Measurements from ENCODE around the gene SLC3A2. TPM values are rescaled to one million over a fixed set of nuclear protein-coding genes. Genes with fewer than 3 reads are reported as not detected.

The SLC3A2 gene
- total and polyA plus RNA-seq, 2 donors (not counting 1 experiment from before 2014, with no cell fraction given), result 91.2 to 441 TPM

- Histone ChIP-seq H2AFZ (ENCODE audit: low read length) (no peak overlapping the region), H3K4me2 (ENCODE audit: extremely low read depth, insufficient read depth, low read length) (no peak overlapping the region), H3K27me3 (ENCODE audit: control insufficient read depth, insufficient read depth, low read length) (no peaks in the 10 kb centered on the region), H3K4me3 (replicated peaks in 1 of 4; ENCODE audit: control extremely low read depth in 1 of 4, insufficient read depth in 1 of 4, low read depth in 3 of 4, low read length in 4 of 4) (no peak overlapping the region), H4K20me1 (ENCODE audit: control insufficient read depth, extremely low read depth, insufficient read depth, low read length) (no peaks in the 10 kb centered on the region), H3K9me3 (ENCODE audit: control insufficient read depth, insufficient read depth, low read depth, low read length) (no peaks in the 10 kb centered on the region), H3K9ac (ENCODE audit: insufficient read depth, low read length) (no peak overlapping the region), H3K27ac (ENCODE audit: insufficient read depth, low read length) (no peak overlapping the region), H3K4me1 (ENCODE audit: control insufficient read depth, extremely low read depth, insufficient read depth, low read length) (no peaks in the 10 kb centered on the region), H3K36me3 (ENCODE audit: control insufficient read depth, insufficient read depth, low read length) (no peaks in the 10 kb centered on the region), H3K79me2 (ENCODE audit: control insufficient read depth, insufficient read depth, low read length) (no peaks in the 10 kb centered on the region)
- no peak for TF ChIP-seq CTCF (conservative IDR thresholded peaks at IDR 0.05 in 1 of 2, IDR thresholded peaks at IDR 0.05 in 1 of 2; ENCODE audit: low read depth in 1 of 2, low read length in 2 of 2)
- TF ChIP-seq EZH2 (IDR thresholded peaks at IDR 0.05; ENCODE audit: low read length, missing control alignments), result no peak
- DNase-seq (ENCODE audit: low read depth in 2 of 2), result no peak
Observed at GRCh38 chr11:62910141-62910882, 29.6 kb downstream of the SLC3A2 start.

- H2AFZ ChIP-seq (ENCODE audit: low read length), result no peak overlapping the region
- no peaks in the 10 kb centered on the region for H3K9me3 ChIP-seq (ENCODE audit: control insufficient read depth, insufficient read depth, low read depth, low read length)
- no peaks in the 10 kb centered on the region for H3K4me1 ChIP-seq (ENCODE audit: control insufficient read depth, extremely low read depth, insufficient read depth, low read length)
- no peak overlapping the region for H3K9ac ChIP-seq (ENCODE audit: insufficient read depth, low read length)
- H3K4me2 ChIP-seq (ENCODE audit: extremely low read depth, insufficient read depth, low read length), result no peak overlapping the region
- no peak overlapping the region for H3K4me3 ChIP-seq (replicated peaks in 1 of 4; ENCODE audit: control extremely low read depth in 1 of 4, insufficient read depth in 1 of 4, low read depth in 3 of 4, low read length in 4 of 4)
- no peak for DNase-seq (ENCODE audit: low read depth in 2 of 2)
- H3K27me3 ChIP-seq (ENCODE audit: control insufficient read depth, insufficient read depth, low read length), result no peaks in the 10 kb centered on the region
- H3K27ac ChIP-seq (ENCODE audit: insufficient read depth, low read length), result no peak overlapping the region
- no peaks in the 10 kb centered on the region for H3K36me3 ChIP-seq (ENCODE audit: control insufficient read depth, insufficient read depth, low read length)
- H3K79me2 ChIP-seq (ENCODE audit: control insufficient read depth, insufficient read depth, low read length), result no peaks in the 10 kb centered on the region
- no peaks in the 10 kb centered on the region for H4K20me1 ChIP-seq (ENCODE audit: control insufficient read depth, extremely low read depth, insufficient read depth, low read length)
- TF ChIP-seq EZH2 (IDR thresholded peaks at IDR 0.05; ENCODE audit: low read length, missing control alignments), result no peak
- no peak for TF ChIP-seq CTCF (conservative IDR thresholded peaks at IDR 0.05 in 1 of 2, IDR thresholded peaks at IDR 0.05 in 1 of 2; ENCODE audit: low read depth in 1 of 2, low read length in 2 of 2)
Observed at GRCh38 chr11:62911137-62912130, 30.7 kb downstream of the SLC3A2 start.

- no peak overlapping the region for H3K9ac ChIP-seq (ENCODE audit: insufficient read depth, low read length)
- H3K4me2 ChIP-seq (ENCODE audit: extremely low read depth, insufficient read depth, low read length), result no peak overlapping the region
- H3K4me1 ChIP-seq (ENCODE audit: control insufficient read depth, extremely low read depth, insufficient read depth, low read length), result no peaks in the 10 kb centered on the region
- no peak for TF ChIP-seq CTCF (conservative IDR thresholded peaks at IDR 0.05 in 1 of 2, IDR thresholded peaks at IDR 0.05 in 1 of 2; ENCODE audit: low read depth in 1 of 2, low read length in 2 of 2)
- no peaks in the 10 kb centered on the region for H4K20me1 ChIP-seq (ENCODE audit: control insufficient read depth, extremely low read depth, insufficient read depth, low read length)
- H3K27ac ChIP-seq (ENCODE audit: insufficient read depth, low read length), result no peak overlapping the region
- no peaks in the 10 kb centered on the region for H3K79me2 ChIP-seq (ENCODE audit: control insufficient read depth, insufficient read depth, low read length)
- H3K9me3 ChIP-seq (ENCODE audit: control insufficient read depth, insufficient read depth, low read depth, low read length), result no peaks in the 10 kb centered on the region
- no peak overlapping the region for H2AFZ ChIP-seq (ENCODE audit: low read length)
- no peaks in the 10 kb centered on the region for H3K36me3 ChIP-seq (ENCODE audit: control insufficient read depth, insufficient read depth, low read length)
- H3K4me3 ChIP-seq (replicated peaks in 1 of 4; ENCODE audit: control extremely low read depth in 1 of 4, insufficient read depth in 1 of 4, low read depth in 3 of 4, low read length in 4 of 4), result no peak overlapping the region
- no peak for DNase-seq (ENCODE audit: low read depth in 2 of 2)
- no peaks in the 10 kb centered on the region for H3K27me3 ChIP-seq (ENCODE audit: control insufficient read depth, insufficient read depth, low read length)
Observed at GRCh38 chr11:62912268-62912667, 31.6 kb downstream of the SLC3A2 start.

All from fibroblast of lung (primary cell).